ENCODE data around the gene JOSD2.
A peak's percentile ranks its signal among the peaks of the same experiment; 100 is the strongest.

JOSD2 gene

DNA sequence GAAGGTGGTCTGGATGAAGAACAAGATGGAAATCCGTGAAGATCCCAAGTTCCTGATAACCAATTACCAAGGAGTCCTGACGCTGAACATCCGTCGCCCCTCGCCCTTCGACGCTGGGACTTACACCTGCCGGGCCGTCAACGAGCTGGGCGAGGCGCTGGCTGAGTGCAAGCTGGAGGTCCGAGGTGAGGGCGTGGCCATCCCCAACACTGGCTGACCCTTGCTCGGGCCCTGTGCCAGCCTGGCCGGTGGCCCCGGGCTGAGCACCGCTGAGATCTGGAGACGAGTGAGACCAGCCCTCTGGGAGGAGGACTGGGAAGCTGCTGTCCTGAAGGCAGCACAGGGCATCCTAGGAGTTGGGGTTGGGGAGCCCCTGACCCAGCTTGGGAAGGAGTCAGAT is 46.6 kb downstream of the JOSD2 start:
- no peaks in the 10 kb centered on the region for H3K9me3 Mint-ChIP-seq
- no peak overlapping the region for H3K4me3 Mint-ChIP-seq
- no peak for DNase-seq
- H3K27me3 Mint-ChIP-seq: peaks cover 39 to 48% of the 10 kb centered on the region in 2 donors
- H3K27ac Mint-ChIP-seq: no peak overlapping the region
- no peak for ATAC-seq (replicated peaks)
- H3K4me1 Mint-ChIP-seq (ENCODE audit: low read depth in 2 of 2): peaks cover 0 to 2% of the 10 kb centered on the region in 2 donors
- no peaks in the 10 kb centered on the region for H3K36me3 Mint-ChIP-seq (ENCODE audit: insufficient read depth)

DNA sequence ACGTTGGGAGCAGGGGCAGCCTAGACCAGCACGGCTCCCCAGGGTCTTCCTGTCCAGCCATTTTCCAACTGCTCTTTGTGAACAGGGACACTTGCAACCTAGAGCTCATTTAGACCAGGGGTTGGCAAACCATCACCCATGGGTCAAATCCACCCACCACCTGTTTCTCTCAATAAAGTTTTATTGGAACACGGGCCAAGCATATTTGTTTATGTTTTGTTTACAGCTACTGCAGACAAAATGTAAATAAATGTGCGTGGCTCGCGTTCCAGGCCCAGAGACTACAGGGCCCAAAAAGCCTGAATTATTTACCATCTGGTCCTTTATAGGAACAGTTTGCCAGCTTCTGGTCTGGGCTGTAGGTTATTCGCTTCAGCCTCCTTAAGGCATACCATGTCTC is 48.0 kb downstream of the JOSD2 start:
- H3K4me3 Mint-ChIP-seq: no peak overlapping the region
- H3K9me3 Mint-ChIP-seq: no peaks in the 10 kb centered on the region
- H3K27me3 Mint-ChIP-seq: peaks cover 25 to 35% of the 10 kb centered on the region in 2 donors
- DNase-seq (no peak), ATAC-seq (replicated peaks) (no peak)
- H3K4me1 Mint-ChIP-seq (ENCODE audit: low read depth in 2 of 2): peaks cover 0 to 2% of the 10 kb centered on the region in 2 donors
- no peak overlapping the region for H3K27ac Mint-ChIP-seq
- H3K36me3 Mint-ChIP-seq (ENCODE audit: insufficient read depth): no peaks in the 10 kb centered on the region

DNA sequence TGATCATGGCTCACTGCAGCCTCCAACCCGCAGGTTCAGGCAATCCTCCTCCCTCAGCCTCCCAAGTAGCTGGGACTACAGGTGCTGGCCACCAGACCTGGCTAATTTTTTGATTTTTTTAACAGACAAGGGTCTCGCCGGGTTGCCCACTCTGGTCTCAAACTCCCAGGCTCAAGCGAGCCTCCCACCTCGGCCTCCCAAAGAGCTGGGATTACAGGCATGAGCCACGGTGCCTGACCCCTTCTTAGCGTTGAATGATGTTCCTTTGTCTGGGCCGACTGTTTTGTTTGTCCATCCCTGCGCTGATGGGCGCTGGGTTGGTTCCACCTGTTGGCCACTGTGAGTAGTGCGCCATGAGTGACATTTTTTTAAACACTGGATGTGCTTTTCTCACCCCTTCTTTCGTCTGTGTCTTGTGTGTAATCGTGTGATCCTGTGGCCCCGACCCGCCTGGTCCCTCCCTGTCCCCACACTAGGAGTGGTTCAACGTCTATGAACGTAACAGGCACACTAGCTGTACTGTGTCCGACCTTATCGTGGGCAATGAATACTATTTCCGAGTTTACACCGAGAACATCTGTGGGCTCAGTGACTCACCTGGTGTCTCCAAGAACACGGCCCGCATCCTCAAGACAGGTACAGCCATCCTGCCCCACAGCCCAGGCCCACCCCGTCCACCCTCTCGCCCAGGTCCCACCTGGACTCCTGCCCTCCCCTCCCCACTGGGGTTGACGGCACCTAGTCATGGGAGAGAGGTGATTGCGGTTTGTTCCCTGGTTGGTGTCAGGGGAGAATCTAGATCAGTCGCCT is 49.7 kb downstream of the JOSD2 start:
- H3K9me3 Mint-ChIP-seq: no peaks in the 10 kb centered on the region
- H3K4me1 Mint-ChIP-seq (ENCODE audit: low read depth in 2 of 2): peaks cover 0 to 2% of the 10 kb centered on the region in 2 donors
- no peak overlapping the region for H3K4me3 Mint-ChIP-seq
- peak; percentile 85 for ATAC-seq (replicated peaks)
- H3K27ac Mint-ChIP-seq: no peak overlapping the region
- peaks cover 34 to 42% of the 10 kb centered on the region in 2 donors for H3K27me3 Mint-ChIP-seq
- DNase-seq: peak; percentile 37 to 55 (median 47)
- H3K36me3 Mint-ChIP-seq (ENCODE audit: insufficient read depth): no peaks in the 10 kb centered on the region

DNA sequence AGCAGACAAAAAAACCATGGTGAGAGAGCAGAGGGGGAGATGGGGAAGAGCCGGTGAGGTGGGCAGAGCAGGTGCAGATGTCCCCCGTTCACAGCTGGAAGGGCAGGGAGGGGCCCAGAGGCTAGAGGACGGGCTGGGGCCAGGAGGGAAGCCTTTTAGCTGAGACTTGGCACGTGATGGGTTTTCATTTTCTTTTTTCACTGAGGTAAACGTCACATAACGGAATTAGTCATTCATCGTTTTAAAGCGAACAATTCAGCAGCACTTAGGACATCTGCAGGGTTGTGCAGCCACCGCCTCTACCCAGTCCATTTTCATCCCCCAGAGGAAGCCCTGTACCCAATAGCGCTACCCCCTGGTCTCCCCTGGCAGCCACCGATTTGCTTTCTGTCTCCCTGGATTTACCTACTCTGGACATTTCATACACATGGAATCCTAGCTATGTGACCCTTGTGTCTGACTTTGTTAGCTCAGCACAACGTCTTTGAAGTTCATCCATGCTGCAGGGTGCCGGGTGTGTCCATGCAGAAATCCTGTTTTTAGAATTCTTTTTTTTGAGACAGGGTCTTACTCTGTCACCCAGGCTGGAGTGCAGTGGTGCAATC is 50.7 kb downstream of the JOSD2 start:
- peak; percentile 36 for ATAC-seq (replicated peaks)
- peaks cover 0 to 2% of the 10 kb centered on the region in 2 donors for H3K4me1 Mint-ChIP-seq (ENCODE audit: low read depth in 2 of 2)
- H3K9me3 Mint-ChIP-seq: no peaks in the 10 kb centered on the region
- no peak overlapping the region for H3K27ac Mint-ChIP-seq
- no peak overlapping the region for H3K4me3 Mint-ChIP-seq
- no peaks in the 10 kb centered on the region for H3K36me3 Mint-ChIP-seq (ENCODE audit: insufficient read depth)
- no peak for DNase-seq
- H3K27me3 Mint-ChIP-seq: peaks cover 34 to 38% of the 10 kb centered on the region in 2 donors

DNA sequence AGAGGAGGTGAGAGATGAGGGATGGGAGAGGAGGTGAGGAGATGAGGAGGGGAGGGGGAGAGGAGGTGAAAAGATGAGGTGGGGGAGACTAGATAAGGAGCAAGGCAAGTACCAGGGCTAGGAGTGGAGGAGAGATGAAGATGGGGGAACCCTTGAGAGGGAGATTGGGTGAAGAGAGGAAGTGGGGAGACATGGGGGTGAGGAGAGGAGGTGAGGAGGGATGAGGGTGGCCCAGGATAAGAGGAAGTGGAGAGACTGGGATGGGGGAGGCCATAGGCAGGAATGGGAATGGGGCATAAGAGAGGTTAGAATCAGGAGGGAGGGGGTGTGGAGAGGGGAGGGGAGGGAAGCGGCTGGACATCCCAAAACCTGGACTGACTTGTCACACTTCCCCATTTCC is 51.4 kb downstream of the JOSD2 start:
- Mint-ChIP-seq H3K27ac (no peak overlapping the region), H3K4me1 (ENCODE audit: low read depth in 2 of 2) (peaks cover 0 to 2% of the 10 kb centered on the region in 2 donors), H3K4me3 (no peak overlapping the region), H3K27me3 (peaks cover 27 to 32% of the 10 kb centered on the region in 2 donors), H3K36me3 (ENCODE audit: insufficient read depth) (no peaks in the 10 kb centered on the region), H3K9me3 (no peaks in the 10 kb centered on the region)
- DNase-seq (no peak), ATAC-seq (replicated peaks) (no peak)

DNA sequence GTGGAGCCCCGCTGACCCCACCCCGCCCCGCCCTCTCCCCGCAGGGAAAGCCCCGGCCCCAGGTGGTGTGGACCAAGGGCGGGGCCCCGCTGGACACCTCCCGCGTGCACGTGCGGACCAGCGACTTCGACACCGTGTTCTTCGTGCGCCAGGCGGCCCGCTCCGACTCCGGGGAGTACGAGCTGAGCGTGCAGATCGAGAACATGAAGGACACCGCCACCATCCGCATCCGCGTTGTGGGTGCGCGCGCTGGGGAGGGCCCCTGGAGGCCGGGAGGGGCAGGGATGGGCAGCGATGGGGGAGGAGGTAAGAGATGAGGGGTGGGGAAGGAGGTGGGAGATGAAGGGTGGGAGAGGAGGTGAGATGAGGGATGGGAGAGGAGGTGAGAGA is 51.9 kb downstream of the JOSD2 start:
- H3K27ac Mint-ChIP-seq: no peak overlapping the region
- no peak for ATAC-seq (replicated peaks)
- no peak for DNase-seq
- no peaks in the 10 kb centered on the region for H3K36me3 Mint-ChIP-seq (ENCODE audit: insufficient read depth)
- H3K4me1 Mint-ChIP-seq (ENCODE audit: low read depth in 2 of 2): peaks cover 0 to 2% of the 10 kb centered on the region in 2 donors
- H3K9me3 Mint-ChIP-seq: no peaks in the 10 kb centered on the region
- H3K4me3 Mint-ChIP-seq: no peak overlapping the region
- H3K27me3 Mint-ChIP-seq: peaks cover 23 to 26% of the 10 kb centered on the region in 2 donors

DNA sequence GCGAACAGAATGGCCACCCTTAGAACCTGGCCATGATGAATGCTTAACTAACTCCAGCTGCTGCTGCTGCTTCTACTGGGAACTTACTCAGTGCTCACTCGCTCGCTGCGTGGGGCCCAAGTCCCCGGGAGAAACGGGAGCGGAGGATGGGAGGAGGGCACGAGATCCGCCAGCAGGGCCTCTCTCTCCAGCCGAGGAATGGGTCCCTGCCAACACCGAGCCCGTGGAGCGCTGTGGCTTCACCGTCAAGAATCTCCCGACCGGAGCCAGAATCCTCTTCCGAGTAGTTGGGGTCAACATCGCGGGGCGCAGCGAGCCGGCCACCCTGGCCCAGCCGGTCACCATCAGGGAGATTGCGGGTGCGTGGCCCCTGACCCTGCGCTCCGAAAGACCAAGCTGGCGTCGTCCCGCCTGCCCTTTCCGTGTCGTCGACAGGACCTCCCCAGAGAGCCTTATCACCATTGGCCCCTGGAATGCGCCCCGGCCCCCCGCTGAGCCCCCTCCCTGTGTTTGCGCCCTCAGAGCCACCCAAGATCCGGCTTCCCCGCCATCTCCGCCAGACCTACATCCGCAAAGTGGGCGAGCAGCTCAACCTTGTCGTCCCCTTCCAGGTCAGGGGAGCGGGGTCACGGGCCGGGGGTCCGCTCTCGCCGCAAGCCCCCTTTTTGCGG is 52.5 kb downstream of the JOSD2 start:
- DNase-seq (no peak), ATAC-seq (replicated peaks) (no peak)
- H3K36me3 Mint-ChIP-seq (ENCODE audit: insufficient read depth): no peaks in the 10 kb centered on the region
- H3K27ac Mint-ChIP-seq: no peak overlapping the region
- H3K4me1 Mint-ChIP-seq (ENCODE audit: low read depth in 2 of 2): peaks cover 0 to 2% of the 10 kb centered on the region in 2 donors
- H3K4me3 Mint-ChIP-seq: no peak overlapping the region
- no peaks in the 10 kb centered on the region for H3K9me3 Mint-ChIP-seq
- peaks cover 23 to 24% of the 10 kb centered on the region in 2 donors for H3K27me3 Mint-ChIP-seq

DNA sequence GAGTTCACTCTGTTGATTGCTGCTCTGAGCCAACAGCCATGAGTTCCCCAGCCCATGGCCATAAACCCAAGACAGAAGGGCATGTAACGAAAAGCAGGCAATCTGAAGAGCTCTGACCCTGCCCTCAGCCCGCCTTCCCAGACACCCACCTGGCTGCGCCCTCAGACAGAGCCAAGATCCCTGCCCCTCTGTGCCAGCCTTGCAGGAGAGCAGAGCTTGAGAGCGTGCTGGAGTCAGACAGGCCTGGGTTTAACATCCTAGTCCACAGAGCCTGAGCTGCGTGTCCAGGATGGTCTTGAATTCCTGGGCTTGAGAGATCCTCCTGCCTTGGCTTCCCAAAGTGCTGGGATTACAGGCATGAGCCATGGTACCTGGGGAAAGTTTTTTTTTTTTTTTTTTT is 53.7 kb downstream of the JOSD2 start:
- H3K27me3 Mint-ChIP-seq: peaks cover 17 to 24% of the 10 kb centered on the region in 2 donors
- ATAC-seq (replicated peaks): no peak
- H3K36me3 Mint-ChIP-seq (ENCODE audit: insufficient read depth): no peaks in the 10 kb centered on the region
- H3K4me3 Mint-ChIP-seq: no peak overlapping the region
- DNase-seq: no peak
- no peaks in the 10 kb centered on the region for H3K9me3 Mint-ChIP-seq
- H3K27ac Mint-ChIP-seq: no peak overlapping the region
- peaks cover 0 to 2% of the 10 kb centered on the region in 2 donors for H3K4me1 Mint-ChIP-seq (ENCODE audit: low read depth in 2 of 2)
